Measurements from ENCODE around the gene PGBD4.
"Not testable (repeated sequence)": the region's sequence is repeated elsewhere in the genome, so short reads cannot be mapped to it uniquely, and the experiment has no call there.

PGBD4 gene

DNA sequence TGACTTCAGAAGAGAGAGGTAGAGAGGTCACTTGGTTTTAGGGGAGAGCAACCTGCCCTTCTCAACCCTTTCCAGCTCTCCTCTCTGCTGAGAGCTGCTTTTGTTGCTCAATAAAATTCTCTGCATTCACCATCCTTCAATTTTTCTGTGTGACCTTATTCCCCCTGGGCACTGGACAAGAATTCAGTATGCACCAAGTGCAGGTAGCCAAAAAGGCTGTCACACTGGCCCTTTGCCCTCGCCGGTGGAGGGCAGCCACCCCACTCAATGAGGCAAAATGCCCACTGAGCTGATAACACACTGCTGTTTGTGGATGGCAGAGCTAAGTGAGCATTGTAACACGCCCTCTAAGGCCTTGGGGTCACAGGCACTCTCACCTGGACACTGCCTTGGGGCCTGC is 12.9 kb downstream of the PGBD4 start:
- no peaks in the 10 kb centered on the region for H3K36me3 ChIP-seq (ENCODE audit: control insufficient read depth, insufficient read depth, low read length)
- no peaks in the 10 kb centered on the region for H3K9me3 ChIP-seq (ENCODE audit: control insufficient read depth, insufficient read depth, low read depth, low read length)
- H3K9ac ChIP-seq (ENCODE audit: low read length) = no peak overlapping the region
- H3K27me3 ChIP-seq (ENCODE audit: control insufficient read depth, insufficient read depth, low read length) = no peaks in the 10 kb centered on the region
- no peak overlapping the region for H3K4me3 ChIP-seq (ENCODE audit: low read depth, low read length)
- H3K27ac ChIP-seq (ENCODE audit: low read depth, low read length) = no peak overlapping the region
- H3K4me1 ChIP-seq (ENCODE audit: control insufficient read depth, insufficient read depth, low read length) = peaks cover 2% of the 10 kb centered on the region; the same call in 1 of the 2 replicates

GRCh38 chr15:34116620-34117019 is 14.7 kb downstream of the PGBD4 start:
- no peak overlapping the region for H3K9ac ChIP-seq (ENCODE audit: low read length)
- no peak overlapping the region for H3K27ac ChIP-seq (ENCODE audit: low read depth, low read length)
- no peaks in the 10 kb centered on the region for H3K4me1 ChIP-seq (ENCODE audit: control insufficient read depth, insufficient read depth, low read length)
- no peaks in the 10 kb centered on the region for H3K9me3 ChIP-seq (ENCODE audit: control insufficient read depth, insufficient read depth, low read depth, low read length)
- no peaks in the 10 kb centered on the region for H3K27me3 ChIP-seq (ENCODE audit: control insufficient read depth, insufficient read depth, low read length)
- H3K4me3 ChIP-seq (ENCODE audit: low read depth, low read length) = no peak overlapping the region
- H3K36me3 ChIP-seq (ENCODE audit: control insufficient read depth, insufficient read depth, low read length) = no peaks in the 10 kb centered on the region

DNA sequence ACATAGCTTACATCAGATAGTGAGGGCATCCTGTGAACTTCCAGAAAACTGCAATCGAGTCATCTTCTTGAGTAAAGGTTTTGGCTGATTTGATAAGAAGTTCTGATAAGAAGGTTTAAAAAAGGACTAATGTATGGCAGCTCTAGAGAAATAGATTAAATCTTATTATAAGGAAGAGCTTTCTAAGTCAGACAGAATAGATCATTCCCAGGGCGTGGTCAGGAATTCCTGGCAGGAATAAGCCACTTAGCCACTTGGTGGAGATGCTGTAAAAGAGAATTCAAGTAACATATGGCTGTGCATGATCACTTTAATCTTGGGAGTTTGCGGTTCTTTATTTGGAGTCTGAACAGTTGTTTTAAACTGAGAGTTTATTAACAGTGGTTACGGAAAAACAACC is 17.4 kb downstream of the PGBD4 start:
- Histone ChIP-seq H3K27me3 (ENCODE audit: control insufficient read depth, insufficient read depth, low read length) (no peaks in the 10 kb centered on the region), H3K9me3 (ENCODE audit: control insufficient read depth, insufficient read depth, low read depth, low read length) (no peaks in the 10 kb centered on the region)

DNA sequence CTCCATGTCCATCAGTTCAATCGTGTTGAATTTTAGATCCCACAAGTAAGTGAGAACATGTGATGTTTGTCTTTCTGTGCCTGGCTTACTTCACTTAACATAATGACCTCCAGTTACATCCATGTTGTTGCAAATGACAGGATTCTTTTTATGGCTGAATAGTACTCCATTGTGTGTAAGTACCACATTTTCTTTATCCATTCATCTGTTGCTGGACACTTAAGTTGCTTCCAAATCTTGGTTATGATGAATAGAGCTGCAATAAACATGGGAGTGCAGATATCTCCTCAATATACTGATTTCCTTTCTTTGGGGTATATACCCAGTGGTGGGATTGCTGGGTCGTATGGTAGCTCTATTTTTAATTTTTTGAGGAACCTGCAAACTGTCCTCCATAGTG is 18.5 kb downstream of the PGBD4 start:
- H3K9ac ChIP-seq (ENCODE audit: low read length); H3K27me3 ChIP-seq (ENCODE audit: control insufficient read depth, insufficient read depth, low read length); H3K9me3 ChIP-seq (ENCODE audit: control insufficient read depth, insufficient read depth, low read depth, low read length); H3K36me3 ChIP-seq (ENCODE audit: control insufficient read depth, insufficient read depth, low read length); H3K4me3 ChIP-seq (ENCODE audit: low read depth, low read length); H3K27ac ChIP-seq (ENCODE audit: low read depth, low read length); H3K4me1 ChIP-seq (ENCODE audit: control insufficient read depth, insufficient read depth, low read length): not testable (repeated sequence)

More for the DNA sequence above, 17.4 kb downstream of the PGBD4 start:
- H3K9ac ChIP-seq (ENCODE audit: low read length) = no peak overlapping the region
- no peak overlapping the region for H3K4me3 ChIP-seq (ENCODE audit: low read depth, low read length)
- no peaks in the 10 kb centered on the region for H3K4me1 ChIP-seq (ENCODE audit: control insufficient read depth, insufficient read depth, low read length)
- no peaks in the 10 kb centered on the region for H3K36me3 ChIP-seq (ENCODE audit: control insufficient read depth, insufficient read depth, low read length)
- no peak overlapping the region for H3K27ac ChIP-seq (ENCODE audit: low read depth, low read length)

DNA sequence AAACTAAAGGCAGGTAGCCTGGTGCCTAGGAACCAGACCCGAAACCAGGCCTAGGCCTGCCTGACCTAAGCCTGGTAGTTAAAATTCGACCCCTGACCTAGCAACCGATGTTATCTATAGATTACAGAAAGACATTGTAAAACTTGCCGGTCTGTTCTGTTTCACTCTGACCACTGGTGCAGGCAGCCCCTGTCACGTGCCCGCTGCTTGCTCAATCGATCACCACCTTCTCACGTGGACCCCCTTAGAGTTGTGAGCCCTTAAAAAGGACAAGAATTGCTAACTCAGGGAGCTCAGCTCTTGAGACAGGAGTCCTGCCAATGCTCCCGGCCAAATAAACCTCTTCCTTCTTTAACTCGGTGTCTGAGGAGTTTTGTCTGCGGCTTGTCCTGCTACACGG is 19.9 kb downstream of the PGBD4 start:
- not testable (repeated sequence) for H3K36me3 ChIP-seq (ENCODE audit: control insufficient read depth, insufficient read depth, low read length); H3K9me3 ChIP-seq (ENCODE audit: control insufficient read depth, insufficient read depth, low read depth, low read length); H3K4me1 ChIP-seq (ENCODE audit: control insufficient read depth, insufficient read depth, low read length); H3K27ac ChIP-seq (ENCODE audit: low read depth, low read length); H3K27me3 ChIP-seq (ENCODE audit: control insufficient read depth, insufficient read depth, low read length); H3K9ac ChIP-seq (ENCODE audit: low read length); H3K4me3 ChIP-seq (ENCODE audit: low read depth, low read length)

- Histone ChIP-seq H3K4me3 (ENCODE audit: low read depth, low read length) (no peak overlapping the region), H3K9ac (ENCODE audit: low read length) (no peak overlapping the region)
Measured at GRCh38 chr15:34122771-34123183, 20.9 kb downstream of the PGBD4 start.

GRCh38 chr15:34124651-34125050 is 22.8 kb downstream of the PGBD4 start:
- no peak overlapping the region for H3K4me3 ChIP-seq (ENCODE audit: low read depth, low read length)
- no peaks in the 10 kb centered on the region for H3K36me3 ChIP-seq (ENCODE audit: control insufficient read depth, insufficient read depth, low read length)
- no peaks in the 10 kb centered on the region for H3K9me3 ChIP-seq (ENCODE audit: control insufficient read depth, insufficient read depth, low read depth, low read length)
- peaks cover 8% of the 10 kb centered on the region for H3K4me1 ChIP-seq (ENCODE audit: control insufficient read depth, insufficient read depth, low read length)
- H3K9ac ChIP-seq (ENCODE audit: low read length) = no peak overlapping the region
- H3K27me3 ChIP-seq (ENCODE audit: control insufficient read depth, insufficient read depth, low read length) = no peaks in the 10 kb centered on the region
- H3K27ac ChIP-seq (ENCODE audit: low read depth, low read length) = no peak overlapping the region

More at GRCh38 chr15:34122771-34123183, 20.9 kb downstream of the PGBD4 start:
- Histone ChIP-seq H3K4me1 (ENCODE audit: control insufficient read depth, insufficient read depth, low read length) (peaks cover 8% of the 10 kb centered on the region), H3K27me3 (ENCODE audit: control insufficient read depth, insufficient read depth, low read length) (no peaks in the 10 kb centered on the region), H3K27ac (ENCODE audit: low read depth, low read length) (no peak overlapping the region), H3K9me3 (ENCODE audit: control insufficient read depth, insufficient read depth, low read depth, low read length) (no peaks in the 10 kb centered on the region), H3K36me3 (ENCODE audit: control insufficient read depth, insufficient read depth, low read length) (no peaks in the 10 kb centered on the region)

DNA sequence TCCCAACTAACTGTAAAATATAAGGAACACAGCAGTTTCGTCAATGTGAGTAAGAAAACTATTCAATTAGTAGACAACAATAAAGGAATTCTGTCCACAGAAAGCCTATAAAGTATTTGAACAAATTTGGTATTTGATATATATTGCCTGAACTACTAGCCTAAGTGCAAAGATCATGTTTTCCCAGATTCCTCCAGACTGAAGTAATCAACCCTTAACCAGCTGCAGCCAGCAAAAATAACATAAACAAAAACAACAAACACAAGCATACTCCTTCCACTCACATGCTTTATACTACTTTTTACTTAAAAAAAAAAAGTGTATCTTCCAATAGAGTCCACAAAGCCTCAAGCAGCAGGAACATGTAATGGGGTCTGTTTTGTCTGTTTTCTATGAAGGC is 24.1 kb downstream of the PGBD4 start:
- peaks cover 8% of the 10 kb centered on the region for H3K4me1 ChIP-seq (ENCODE audit: control insufficient read depth, insufficient read depth, low read length)
- no peak overlapping the region for H3K4me3 ChIP-seq (ENCODE audit: low read depth, low read length)
- no peak overlapping the region for H3K9ac ChIP-seq (ENCODE audit: low read length)
- H3K9me3 ChIP-seq (ENCODE audit: control insufficient read depth, insufficient read depth, low read depth, low read length) = no peaks in the 10 kb centered on the region
- H3K27me3 ChIP-seq (ENCODE audit: control insufficient read depth, insufficient read depth, low read length) = no peaks in the 10 kb centered on the region
- H3K36me3 ChIP-seq (ENCODE audit: control insufficient read depth, insufficient read depth, low read length) = no peaks in the 10 kb centered on the region
- no peak overlapping the region for H3K27ac ChIP-seq (ENCODE audit: low read depth, low read length)

GRCh38 chr15:34126522-34126921 is 24.6 kb downstream of the PGBD4 start:
- H3K9ac ChIP-seq (ENCODE audit: low read length) = no peak overlapping the region
- peaks cover 8% of the 10 kb centered on the region for H3K4me1 ChIP-seq (ENCODE audit: control insufficient read depth, insufficient read depth, low read length)
- H3K4me3 ChIP-seq (ENCODE audit: low read depth, low read length) = no peak overlapping the region
- H3K27me3 ChIP-seq (ENCODE audit: control insufficient read depth, insufficient read depth, low read length) = no peaks in the 10 kb centered on the region
- no peak overlapping the region for H3K27ac ChIP-seq (ENCODE audit: low read depth, low read length)
- H3K36me3 ChIP-seq (ENCODE audit: control insufficient read depth, insufficient read depth, low read length) = no peaks in the 10 kb centered on the region
- no peaks in the 10 kb centered on the region for H3K9me3 ChIP-seq (ENCODE audit: control insufficient read depth, insufficient read depth, low read depth, low read length)

DNA sequence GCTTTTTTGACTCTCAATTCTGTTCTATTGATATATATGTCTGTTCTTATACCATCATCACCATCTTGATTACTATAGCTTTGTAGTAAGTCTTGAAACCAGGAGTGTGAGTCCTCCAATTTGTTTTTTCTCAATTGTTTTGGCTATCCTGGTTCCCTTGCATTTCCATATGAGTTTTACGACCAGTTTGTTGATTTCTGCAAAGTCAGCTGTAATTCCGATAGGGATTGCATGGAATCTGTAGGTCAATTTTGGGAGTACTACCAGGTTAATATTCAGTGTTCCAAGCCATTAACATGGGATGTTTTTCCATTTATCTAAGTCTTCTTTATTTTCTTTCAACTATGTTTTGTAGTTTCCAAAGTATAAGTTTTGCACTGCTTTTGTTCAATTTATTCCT is 27.0 kb downstream of the PGBD4 start:
- no peaks in the 10 kb centered on the region for H3K9me3 ChIP-seq (ENCODE audit: control insufficient read depth, insufficient read depth, low read depth, low read length)
- no peaks in the 10 kb centered on the region for H3K36me3 ChIP-seq (ENCODE audit: control insufficient read depth, insufficient read depth, low read length)
- H3K4me1 ChIP-seq (ENCODE audit: control insufficient read depth, insufficient read depth, low read length) = peaks cover 8% of the 10 kb centered on the region
- no peak overlapping the region for H3K9ac ChIP-seq (ENCODE audit: low read length)
- H3K4me3 ChIP-seq (ENCODE audit: low read depth, low read length) = no peak overlapping the region
- H3K27me3 ChIP-seq (ENCODE audit: control insufficient read depth, insufficient read depth, low read length) = no peaks in the 10 kb centered on the region
- H3K27ac ChIP-seq (ENCODE audit: low read depth, low read length) = no peak overlapping the region

GRCh38 chr15:34132881-34133280 is 31.0 kb downstream of the PGBD4 start:
- no peaks in the 10 kb centered on the region for H3K9me3 ChIP-seq (ENCODE audit: control insufficient read depth, insufficient read depth, low read depth, low read length)
- H3K27ac ChIP-seq (ENCODE audit: low read depth, low read length) = no peak overlapping the region
- H3K27me3 ChIP-seq (ENCODE audit: control insufficient read depth, insufficient read depth, low read length) = no peaks in the 10 kb centered on the region
- no peak overlapping the region for H3K4me3 ChIP-seq (ENCODE audit: low read depth, low read length)
- H3K4me1 ChIP-seq (ENCODE audit: control insufficient read depth, insufficient read depth, low read length) = no peaks in the 10 kb centered on the region
- no peak overlapping the region for H3K9ac ChIP-seq (ENCODE audit: low read length)
- H3K36me3 ChIP-seq (ENCODE audit: control insufficient read depth, insufficient read depth, low read length) = peaks cover 4% of the 10 kb centered on the region; the same call in 1 of the 2 replicates

GRCh38 chr15:34133511-34133910 is 31.6 kb downstream of the PGBD4 start:
- Histone ChIP-seq H3K27me3 (ENCODE audit: control insufficient read depth, insufficient read depth, low read length) (no peaks in the 10 kb centered on the region), H3K36me3 (ENCODE audit: control insufficient read depth, insufficient read depth, low read length) (peaks cover 4% of the 10 kb centered on the region; the same call in 1 of the 2 replicates), H3K27ac (ENCODE audit: low read depth, low read length) (no peak overlapping the region), H3K9ac (ENCODE audit: low read length) (no peak overlapping the region), H3K4me3 (ENCODE audit: low read depth, low read length) (no peak overlapping the region), H3K4me1 (ENCODE audit: control insufficient read depth, insufficient read depth, low read length) (no peaks in the 10 kb centered on the region), H3K9me3 (ENCODE audit: control insufficient read depth, insufficient read depth, low read depth, low read length) (no peaks in the 10 kb centered on the region)

Data from HUES6 (cell line).